GM12874 (cell line): ENCODE data around the gene MUC22.

Experiments
- CTCF ChIP-seq: IDR thresholded peaks from 2 replicates; pipeline ENCODE4 v1.5.1; 2011; ENCODE audit warnings: low read depth, mild to moderate bottlenecking, control low read depth, low read length, moderate library complexity; ENCODE audit not compliant: insufficient read depth

MUC22 gene

GRCh38 chr6:31037169-31037568 is 26.9 kb downstream of the MUC22 start:
- no peak for TF ChIP-seq CTCF

- no peak for TF ChIP-seq CTCF
These were observed 27.4 kb downstream of the MUC22 start for GRCh38 chr6:31037682-31038081.

- no peak for TF ChIP-seq CTCF
These were observed 28.3 kb downstream of the MUC22 start for GRCh38 chr6:31038559-31038958.

GRCh38 chr6:31040801-31041200 is 30.5 kb downstream of the MUC22 start:
- no peak for TF ChIP-seq CTCF

- TF ChIP-seq CTCF, result no peak
These were observed 31.2 kb downstream of the MUC22 start for GRCh38 chr6:31041372-31041974.

- peak; percentile 36; the same call in 1 of the 2 replicates for TF ChIP-seq CTCF
These were observed 32.5 kb downstream of the MUC22 start for GRCh38 chr6:31042806-31043205.

GRCh38 chr6:31048099-31048498 is 37.8 kb downstream of the MUC22 start:
- no peak for TF ChIP-seq CTCF
